Left ventricle myocardium inferior (tissue), 1 donor: ENCODE results near the gene CHURC1. TPM values are rescaled to one million over a fixed set of nuclear protein-coding genes. Genes with fewer than 3 reads are reported as not detected.

Experiments
- DNase-seq: peaks from one replicate; pipeline ENCODE4 v3.0.0-alpha.2; 2020
- H3K27ac ChIP-seq: fragments of 200-600 bp; replicated peaks from 2 replicates; pipeline ENCODE4 v1.8.0; 2021
- H3K27me3 ChIP-seq: fragments of 200-600 bp; 2 replicates; pipeline ENCODE4 v1.8.0; 2021; ENCODE audit warnings: low read depth
- H3K36me3 ChIP-seq: fragments of 200-600 bp; 2 replicates; pipeline ENCODE4 v1.8.0; 2021
- H3K4me1 ChIP-seq: fragments of 200-600 bp; 2 replicates; pipeline ENCODE4 v1.8.0; 2021
- H3K4me3 ChIP-seq: fragments of 200-600 bp; 2 replicates; pipeline ENCODE4 v1.8.0; 2021; ENCODE audit warnings: mild to moderate bottlenecking, moderate library complexity
- H3K9me3 ChIP-seq: fragments of 200-600 bp; replicated peaks from 2 replicates; pipeline ENCODE4 v1.8.0; 2021
- intact Hi-C: fragments of 100-400 bp; cut with micrococcal nuclease; formaldehyde crosslinking; loops from one replicate; pipeline ENCODE4 v1.11.0; 2022
- total RNA-seq: library from RNA; stranded (reverse); fragmentation: NEBNext Ultra II Directional; extraction: Animal tissue kit (Norgen Biotek cat#: 25700); gene quantifications from one replicate; pipeline ENCODE4 v1.2.1, GENCODE V29; 2021
- TF ChIP-seq, protein P1 (sequence below): fragments of 200-600 bp; IDR thresholded peaks from 2 replicates; pipeline ENCODE4 v1.8.0; 2021; ENCODE audit warnings: antibody characterized with exemption, mild to moderate bottlenecking, borderline replicate concordance
- donor health status: DM: no; HTN: yes; CAD: no; lungs with severe emphysema.

CHURC1 gene
- total RNA-seq, 1 donor from 2014 or later: 89.8 TPM

GRCh38 chr14:64889352-64889751, 24.9 kb upstream of the CHURC1 start:
- no peak for DNase-seq
- intact Hi-C loops: no loop called here
- TF ChIP-seq, protein P1, sequence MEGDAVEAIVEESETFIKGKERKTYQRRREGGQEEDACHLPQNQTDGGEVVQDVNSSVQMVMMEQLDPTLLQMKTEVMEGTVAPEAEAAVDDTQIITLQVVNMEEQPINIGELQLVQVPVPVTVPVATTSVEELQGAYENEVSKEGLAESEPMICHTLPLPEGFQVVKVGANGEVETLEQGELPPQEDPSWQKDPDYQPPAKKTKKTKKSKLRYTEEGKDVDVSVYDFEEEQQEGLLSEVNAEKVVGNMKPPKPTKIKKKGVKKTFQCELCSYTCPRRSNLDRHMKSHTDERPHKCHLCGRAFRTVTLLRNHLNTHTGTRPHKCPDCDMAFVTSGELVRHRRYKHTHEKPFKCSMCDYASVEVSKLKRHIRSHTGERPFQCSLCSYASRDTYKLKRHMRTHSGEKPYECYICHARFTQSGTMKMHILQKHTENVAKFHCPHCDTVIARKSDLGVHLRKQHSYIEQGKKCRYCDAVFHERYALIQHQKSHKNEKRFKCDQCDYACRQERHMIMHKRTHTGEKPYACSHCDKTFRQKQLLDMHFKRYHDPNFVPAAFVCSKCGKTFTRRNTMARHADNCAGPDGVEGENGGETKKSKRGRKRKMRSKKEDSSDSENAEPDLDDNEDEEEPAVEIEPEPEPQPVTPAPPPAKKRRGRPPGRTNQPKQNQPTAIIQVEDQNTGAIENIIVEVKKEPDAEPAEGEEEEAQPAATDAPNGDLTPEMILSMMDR: no peak
- Histone ChIP-seq H3K27me3 (peaks cover 18% of the 10 kb centered on the region), H3K4me1 (no peaks in the 10 kb centered on the region), H3K9me3 (no peaks in the 10 kb centered on the region), H3K36me3 (no peaks in the 10 kb centered on the region), H3K27ac (no peak overlapping the region), H3K4me3 (no peak overlapping the region)

DNA sequence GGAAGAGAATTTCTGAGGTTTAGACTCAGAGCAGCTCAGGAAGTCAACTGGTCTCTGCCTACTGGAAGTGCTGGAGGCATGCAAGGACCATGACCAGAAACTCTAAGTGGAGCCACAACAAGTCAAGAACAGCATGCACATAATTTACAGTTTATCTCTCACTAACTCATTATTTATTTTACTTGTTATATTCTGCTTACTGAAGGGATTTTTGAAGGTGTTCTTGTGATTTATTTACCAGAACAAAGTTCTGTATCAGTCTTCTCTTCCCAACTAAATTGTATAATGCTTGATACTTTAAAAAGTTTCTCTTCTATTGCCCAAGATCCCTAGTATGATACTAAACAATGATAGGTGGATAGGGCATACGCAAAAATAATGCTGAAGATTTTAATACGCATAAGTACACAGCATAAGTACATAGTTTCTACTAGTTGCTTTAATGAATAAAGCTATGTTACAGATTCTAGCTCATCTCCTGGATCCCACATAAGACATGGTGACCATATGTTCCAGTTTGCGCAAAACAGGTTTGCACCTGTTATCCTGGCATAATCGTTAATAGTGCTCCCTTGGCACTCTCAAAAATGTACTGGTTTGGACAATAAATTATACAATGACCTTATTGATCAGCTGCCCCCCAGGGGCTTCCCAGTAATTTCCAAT, 22.9 kb upstream of the CHURC1 start:
- no peaks in the 10 kb centered on the region for H3K36me3 ChIP-seq
- intact Hi-C loops: loop anchor here (5.0 kb wide), 1 partner anchor 69 kb away; no protein-coding TSS in a partner anchor
- H3K4me3 ChIP-seq: no peak overlapping the region
- TF ChIP-seq, protein P1: no peak
- no peak for DNase-seq
- no peaks in the 10 kb centered on the region for H3K9me3 ChIP-seq
- peaks cover 18% of the 10 kb centered on the region for H3K27me3 ChIP-seq
- no peak overlapping the region for H3K27ac ChIP-seq
- no peaks in the 10 kb centered on the region for H3K4me1 ChIP-seq

GRCh38 chr14:64891839-64892375, 22.3 kb upstream of the CHURC1 start:
- no peaks in the 10 kb centered on the region for H3K36me3 ChIP-seq
- H3K4me3 ChIP-seq: no peak overlapping the region
- intact Hi-C loops: loop anchor here (5.0 kb wide), 1 partner anchor 70 kb away; no protein-coding TSS in a partner anchor
- H3K9me3 ChIP-seq: no peaks in the 10 kb centered on the region
- peaks cover 18% of the 10 kb centered on the region for H3K27me3 ChIP-seq
- H3K4me1 ChIP-seq: no peaks in the 10 kb centered on the region
- TF ChIP-seq, protein P1: peak; percentile 73
- H3K27ac ChIP-seq: no peak overlapping the region
- DNase-seq: no peak

DNA sequence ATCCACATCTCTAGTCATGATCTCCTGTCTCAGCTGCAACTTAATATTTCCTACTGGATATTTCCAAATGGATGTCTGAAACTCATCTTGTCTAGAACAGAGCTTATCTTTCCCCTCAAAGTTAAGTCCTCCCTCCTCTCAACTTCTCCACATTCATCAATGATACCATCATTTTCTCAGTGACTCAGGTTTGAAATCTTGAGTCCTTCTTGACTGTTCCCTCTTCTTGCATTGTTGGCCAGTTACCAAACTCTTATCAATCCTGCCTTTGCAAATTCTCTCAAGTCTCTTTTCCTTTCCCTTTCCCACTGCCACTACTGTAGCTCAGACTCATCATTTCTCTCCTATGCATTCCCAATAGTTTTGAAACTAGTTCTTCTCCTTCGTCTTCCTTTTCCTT, 14.3 kb upstream of the CHURC1 start:
- TF ChIP-seq, protein P1: no peak
- no peak for DNase-seq
- H3K27me3 ChIP-seq: no peaks in the 10 kb centered on the region
- H3K4me3 ChIP-seq: no peak overlapping the region
- no peak overlapping the region for H3K27ac ChIP-seq
- intact Hi-C loops: no loop called here
- no peaks in the 10 kb centered on the region for H3K9me3 ChIP-seq
- no peaks in the 10 kb centered on the region for H3K36me3 ChIP-seq
- no peaks in the 10 kb centered on the region for H3K4me1 ChIP-seq

GRCh38 chr14:64906022-64906421, 8.2 kb upstream of the CHURC1 start:
- H3K9me3 ChIP-seq: no peaks in the 10 kb centered on the region
- no peak for DNase-seq
- no peak overlapping the region for H3K27ac ChIP-seq
- intact Hi-C loops: no loop called here
- no peak overlapping the region for H3K4me3 ChIP-seq
- no peaks in the 10 kb centered on the region for H3K36me3 ChIP-seq
- no peaks in the 10 kb centered on the region for H3K4me1 ChIP-seq
- TF ChIP-seq, protein P1: no peak
- no peaks in the 10 kb centered on the region for H3K27me3 ChIP-seq
